Left ventricle myocardium inferior (tissue), 1 donor: ENCODE results near the gene NXPH2. TPM values are rescaled to one million over a fixed set of nuclear protein-coding genes. Genes with fewer than 3 reads are reported as not detected.

ENCODE experiments used
- DNase-seq: peaks from one replicate; pipeline ENCODE4 v3.0.0-alpha.2; 2020
- H3K27ac ChIP-seq: fragments of 200-600 bp; replicated peaks from 2 replicates; pipeline ENCODE4 v1.8.0; 2021
- H3K27me3 ChIP-seq: fragments of 200-600 bp; 2 replicates; pipeline ENCODE4 v1.8.0; 2021; ENCODE audit warnings: low read depth
- H3K36me3 ChIP-seq: fragments of 200-600 bp; 2 replicates; pipeline ENCODE4 v1.8.0; 2021
- H3K4me1 ChIP-seq: fragments of 200-600 bp; 2 replicates; pipeline ENCODE4 v1.8.0; 2021
- H3K4me3 ChIP-seq: fragments of 200-600 bp; 2 replicates; pipeline ENCODE4 v1.8.0; 2021; ENCODE audit warnings: mild to moderate bottlenecking, moderate library complexity
- H3K9me3 ChIP-seq: fragments of 200-600 bp; replicated peaks from 2 replicates; pipeline ENCODE4 v1.8.0; 2021
- intact Hi-C: fragments of 100-400 bp; cut with micrococcal nuclease; formaldehyde crosslinking; loops from one replicate; pipeline ENCODE4 v1.11.0; 2022
- total RNA-seq: library from RNA; stranded (reverse); fragmentation: NEBNext Ultra II Directional; extraction: Animal tissue kit (Norgen Biotek cat#: 25700); gene quantifications from one replicate; pipeline ENCODE4 v1.2.1, GENCODE V29; 2021
- TF ChIP-seq, protein P1 (sequence below): fragments of 200-600 bp; IDR thresholded peaks from 2 replicates; pipeline ENCODE4 v1.8.0; 2021; ENCODE audit warnings: antibody characterized with exemption, mild to moderate bottlenecking, borderline replicate concordance
- donor health status: DM: no; HTN: yes; CAD: no; lungs with severe emphysema.

NXPH2 gene
- total RNA-seq, 1 donor from 2014 or later, result not detected

GRCh38 chr2:138698428-138698827 lies 81.8 kb downstream of the NXPH2 start:
- Histone ChIP-seq H3K4me3 (no peak overlapping the region), H3K9me3 (no peaks in the 10 kb centered on the region), H3K36me3 (no peaks in the 10 kb centered on the region), H3K27me3 (no peaks in the 10 kb centered on the region), H3K27ac (no peak overlapping the region), H3K4me1 (no peaks in the 10 kb centered on the region)
- DNase-seq, result no peak
- intact Hi-C loops, result no loop called here
- TF ChIP-seq, protein P1, sequence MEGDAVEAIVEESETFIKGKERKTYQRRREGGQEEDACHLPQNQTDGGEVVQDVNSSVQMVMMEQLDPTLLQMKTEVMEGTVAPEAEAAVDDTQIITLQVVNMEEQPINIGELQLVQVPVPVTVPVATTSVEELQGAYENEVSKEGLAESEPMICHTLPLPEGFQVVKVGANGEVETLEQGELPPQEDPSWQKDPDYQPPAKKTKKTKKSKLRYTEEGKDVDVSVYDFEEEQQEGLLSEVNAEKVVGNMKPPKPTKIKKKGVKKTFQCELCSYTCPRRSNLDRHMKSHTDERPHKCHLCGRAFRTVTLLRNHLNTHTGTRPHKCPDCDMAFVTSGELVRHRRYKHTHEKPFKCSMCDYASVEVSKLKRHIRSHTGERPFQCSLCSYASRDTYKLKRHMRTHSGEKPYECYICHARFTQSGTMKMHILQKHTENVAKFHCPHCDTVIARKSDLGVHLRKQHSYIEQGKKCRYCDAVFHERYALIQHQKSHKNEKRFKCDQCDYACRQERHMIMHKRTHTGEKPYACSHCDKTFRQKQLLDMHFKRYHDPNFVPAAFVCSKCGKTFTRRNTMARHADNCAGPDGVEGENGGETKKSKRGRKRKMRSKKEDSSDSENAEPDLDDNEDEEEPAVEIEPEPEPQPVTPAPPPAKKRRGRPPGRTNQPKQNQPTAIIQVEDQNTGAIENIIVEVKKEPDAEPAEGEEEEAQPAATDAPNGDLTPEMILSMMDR, result no peak

GRCh38 chr2:138691667-138692066 lies 88.5 kb downstream of the NXPH2 start:
- H3K4me1 ChIP-seq, result no peaks in the 10 kb centered on the region
- intact Hi-C loops, result no loop called here
- H3K27me3 ChIP-seq, result no peaks in the 10 kb centered on the region
- no peaks in the 10 kb centered on the region for H3K9me3 ChIP-seq
- H3K4me3 ChIP-seq, result no peak overlapping the region
- no peak for DNase-seq
- no peak overlapping the region for H3K27ac ChIP-seq
- TF ChIP-seq, protein P1, result no peak
- H3K36me3 ChIP-seq, result no peaks in the 10 kb centered on the region

- no peak overlapping the region for H3K4me3 ChIP-seq
Observed at GRCh38 chr2:138689705-138690104, 90.5 kb downstream of the NXPH2 start.

GRCh38 chr2:138682163-138682562 lies 98.0 kb downstream of the NXPH2 start:
- DNase-seq, result no peak
- TF ChIP-seq, protein P1, result no peak
- Histone ChIP-seq H3K4me1 (no peaks in the 10 kb centered on the region), H3K27ac (no peak overlapping the region), H3K4me3 (no peak overlapping the region), H3K27me3 (no peaks in the 10 kb centered on the region), H3K9me3 (no peaks in the 10 kb centered on the region), H3K36me3 (no peaks in the 10 kb centered on the region)
- intact Hi-C loops, result no loop called here

More at GRCh38 chr2:138689705-138690104, 90.5 kb downstream of the NXPH2 start:
- Histone ChIP-seq H3K27ac (no peak overlapping the region), H3K36me3 (no peaks in the 10 kb centered on the region), H3K27me3 (no peaks in the 10 kb centered on the region), H3K9me3 (no peaks in the 10 kb centered on the region), H3K4me1 (no peaks in the 10 kb centered on the region)
- TF ChIP-seq, protein P1, result no peak
- intact Hi-C loops, result no loop called here
- no peak for DNase-seq

- Histone ChIP-seq H3K36me3 (no peaks in the 10 kb centered on the region), H3K4me3 (no peak overlapping the region), H3K27me3 (peaks cover 4% of the 10 kb centered on the region), H3K27ac (no peak overlapping the region), H3K9me3 (no peaks in the 10 kb centered on the region), H3K4me1 (no peaks in the 10 kb centered on the region)
- intact Hi-C loops, result no loop called here
- TF ChIP-seq, protein P1, result no peak
- no peak for DNase-seq
Observed at GRCh38 chr2:138677221-138677620, 103.0 kb downstream of the NXPH2 start.

DNA sequence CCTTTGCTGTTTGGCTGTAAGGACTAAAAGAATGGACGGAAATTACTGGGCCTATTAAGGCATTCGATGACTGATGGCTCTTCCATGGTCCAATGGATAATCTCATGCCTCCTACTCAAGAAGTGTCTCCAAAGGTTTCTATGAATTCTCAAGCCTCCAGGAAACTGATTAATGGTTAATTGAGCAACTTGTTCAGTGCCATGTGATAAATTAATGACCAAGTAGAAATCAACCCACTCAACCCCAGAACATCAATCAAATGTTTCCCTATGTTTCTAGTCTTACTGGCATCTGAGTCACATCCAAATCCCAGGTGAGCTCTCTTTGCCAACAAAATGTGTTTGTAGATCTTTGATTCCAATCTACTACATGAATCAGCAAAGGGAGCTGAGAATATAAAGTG lies 103.6 kb downstream of the NXPH2 start:
- intact Hi-C loops, result no loop called here
- no peak for DNase-seq
- no peaks in the 10 kb centered on the region for H3K4me1 ChIP-seq
- no peak overlapping the region for H3K27ac ChIP-seq
- H3K9me3 ChIP-seq, result no peaks in the 10 kb centered on the region
- peaks cover 4% of the 10 kb centered on the region for H3K27me3 ChIP-seq
- TF ChIP-seq, protein P1, result no peak
- no peaks in the 10 kb centered on the region for H3K36me3 ChIP-seq
- H3K4me3 ChIP-seq, result no peak overlapping the region
